ENCODE measurements around the gene TMEM18.

GRCh38 chr2:668000-668398 is 9.2 kb downstream of the TMEM18 start:
- TF ChIP-seq REST (IDR thresholded peaks at IDR 0.05; ENCODE audit: unreplicated experiment) (no peak), POLR2AphosphoS5 (IDR thresholded peaks at IDR 0.05; ENCODE audit: low read depth) (no peak), CTCF (conservative IDR thresholded peaks at IDR 0.05; ENCODE audit: low read depth in 2 of 2) (no peak), EZH2 (IDR thresholded peaks at IDR 0.05; ENCODE audit: low read depth, unreplicated experiment) (no peak)
